OCI-LY3 (cell line): Measurements from ENCODE around the gene ST3GAL4.

ENCODE experiments used
- EZH2phosphoT487 ChIP-seq: fragments of 200-600 bp; shearing (Covaris generic); IDR thresholded peaks from 2 replicates; pipeline ENCODE4 v1.6.1; 2018; ENCODE audit warnings: antibody characterized with exemption, mixed run types, low read depth
- TF ChIP-seq, protein P1 (sequence below): fragments of 200-600, 300-600 bp; sonication (generic); IDR thresholded peaks from 2 replicates; pipeline ENCODE4 v1.5.1; 2014; ENCODE audit warnings: antibody characterized with exemption, low read length, low read depth

DNA sequence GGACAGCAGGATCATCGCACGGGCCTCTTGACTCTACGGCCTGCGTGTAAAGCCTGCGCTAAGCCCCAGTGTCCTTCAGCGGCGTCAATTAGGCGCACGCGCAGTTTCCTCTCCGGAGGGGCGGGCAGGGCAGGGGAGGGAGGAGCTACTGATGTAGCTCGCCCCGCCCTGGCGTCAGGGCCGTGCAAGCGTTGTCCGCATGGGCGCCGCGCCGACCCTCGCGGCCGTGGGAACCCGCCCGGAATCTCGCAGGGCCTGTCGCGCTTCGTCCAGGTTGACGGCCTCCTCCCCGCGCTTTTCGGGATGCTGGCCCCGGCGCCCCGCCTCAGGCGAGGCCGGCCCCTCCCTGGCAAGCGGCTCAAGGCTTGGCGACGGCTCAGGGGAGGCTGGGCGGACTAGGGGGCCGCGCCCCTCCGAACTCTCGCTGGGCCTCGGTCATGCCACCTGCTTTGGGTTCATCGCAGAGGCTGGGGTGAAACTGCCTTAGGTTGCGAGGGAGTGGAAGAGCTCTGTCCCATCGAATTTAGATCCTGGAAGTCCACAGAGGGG lies 61.1 kb downstream of the ST3GAL4 start:
- TF ChIP-seq, protein P1, sequence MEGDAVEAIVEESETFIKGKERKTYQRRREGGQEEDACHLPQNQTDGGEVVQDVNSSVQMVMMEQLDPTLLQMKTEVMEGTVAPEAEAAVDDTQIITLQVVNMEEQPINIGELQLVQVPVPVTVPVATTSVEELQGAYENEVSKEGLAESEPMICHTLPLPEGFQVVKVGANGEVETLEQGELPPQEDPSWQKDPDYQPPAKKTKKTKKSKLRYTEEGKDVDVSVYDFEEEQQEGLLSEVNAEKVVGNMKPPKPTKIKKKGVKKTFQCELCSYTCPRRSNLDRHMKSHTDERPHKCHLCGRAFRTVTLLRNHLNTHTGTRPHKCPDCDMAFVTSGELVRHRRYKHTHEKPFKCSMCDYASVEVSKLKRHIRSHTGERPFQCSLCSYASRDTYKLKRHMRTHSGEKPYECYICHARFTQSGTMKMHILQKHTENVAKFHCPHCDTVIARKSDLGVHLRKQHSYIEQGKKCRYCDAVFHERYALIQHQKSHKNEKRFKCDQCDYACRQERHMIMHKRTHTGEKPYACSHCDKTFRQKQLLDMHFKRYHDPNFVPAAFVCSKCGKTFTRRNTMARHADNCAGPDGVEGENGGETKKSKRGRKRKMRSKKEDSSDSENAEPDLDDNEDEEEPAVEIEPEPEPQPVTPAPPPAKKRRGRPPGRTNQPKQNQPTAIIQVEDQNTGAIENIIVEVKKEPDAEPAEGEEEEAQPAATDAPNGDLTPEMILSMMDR = no peak
- TF ChIP-seq EZH2phosphoT487 = no peak
